Measurements from ENCODE around the gene NEDD8.

GRCh38 chr14:24182110-24182882, 49.9 kb downstream of the NEDD8 start:
- TF ChIP-seq, protein P1, sequence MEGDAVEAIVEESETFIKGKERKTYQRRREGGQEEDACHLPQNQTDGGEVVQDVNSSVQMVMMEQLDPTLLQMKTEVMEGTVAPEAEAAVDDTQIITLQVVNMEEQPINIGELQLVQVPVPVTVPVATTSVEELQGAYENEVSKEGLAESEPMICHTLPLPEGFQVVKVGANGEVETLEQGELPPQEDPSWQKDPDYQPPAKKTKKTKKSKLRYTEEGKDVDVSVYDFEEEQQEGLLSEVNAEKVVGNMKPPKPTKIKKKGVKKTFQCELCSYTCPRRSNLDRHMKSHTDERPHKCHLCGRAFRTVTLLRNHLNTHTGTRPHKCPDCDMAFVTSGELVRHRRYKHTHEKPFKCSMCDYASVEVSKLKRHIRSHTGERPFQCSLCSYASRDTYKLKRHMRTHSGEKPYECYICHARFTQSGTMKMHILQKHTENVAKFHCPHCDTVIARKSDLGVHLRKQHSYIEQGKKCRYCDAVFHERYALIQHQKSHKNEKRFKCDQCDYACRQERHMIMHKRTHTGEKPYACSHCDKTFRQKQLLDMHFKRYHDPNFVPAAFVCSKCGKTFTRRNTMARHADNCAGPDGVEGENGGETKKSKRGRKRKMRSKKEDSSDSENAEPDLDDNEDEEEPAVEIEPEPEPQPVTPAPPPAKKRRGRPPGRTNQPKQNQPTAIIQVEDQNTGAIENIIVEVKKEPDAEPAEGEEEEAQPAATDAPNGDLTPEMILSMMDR (IDR thresholded peaks at IDR 0.05; ENCODE audit: low read depth, low read length): no peak
- TF ChIP-seq POLR2A (IDR thresholded peaks at IDR 0.05; ENCODE audit: extremely low read depth, insufficient read length): no peak

All from NB4 (cell line).